Choroid plexus epithelial cell (primary cell): ENCODE results near the gene ERG.

Experiments
- DNase-seq: peaks from one replicate; pipeline ENCODE4 v3.0.0-alpha.2; 2010; ENCODE audit warnings: low read depth
- H3K4me3 ChIP-seq: 2 replicates; pipeline ENCODE4 v1.5.1; 2011; ENCODE audit warnings: low read depth, mild to moderate bottlenecking, control low read depth, low read length, moderate library complexity
- CTCF ChIP-seq: conservative IDR thresholded peaks from 2 replicates; pipeline ENCODE4 v1.5.1; 2011; ENCODE audit warnings: low read depth, mild to moderate bottlenecking, control low read depth, inconsistent platforms, low read length, moderate library complexity

The ERG gene

DNA sequence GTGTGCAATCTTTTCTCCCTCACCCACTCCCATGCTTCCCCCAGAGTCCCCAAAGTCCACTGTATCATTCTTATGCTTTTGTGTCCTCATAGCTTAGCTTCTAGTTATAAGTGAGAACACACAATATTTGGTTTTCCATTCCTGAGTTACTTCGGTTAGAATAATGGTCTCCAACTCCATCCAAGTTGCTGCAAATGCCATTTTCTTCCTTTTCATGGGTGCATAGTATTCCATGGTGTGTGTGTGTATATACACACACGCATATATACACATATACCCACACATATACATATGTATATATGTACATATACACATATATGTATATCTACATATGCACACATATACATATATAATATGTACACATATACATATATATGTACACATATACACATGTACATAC is 69.3 kb downstream of the ERG start:
- no peak for TF ChIP-seq CTCF
- no peak for DNase-seq
- no peak overlapping the region for H3K4me3 ChIP-seq

- TF ChIP-seq CTCF: no peak
- DNase-seq: no peak
- no peak overlapping the region for H3K4me3 ChIP-seq
Observed at GRCh38 chr21:38428211-38428610, 70.1 kb downstream of the ERG start.

DNA sequence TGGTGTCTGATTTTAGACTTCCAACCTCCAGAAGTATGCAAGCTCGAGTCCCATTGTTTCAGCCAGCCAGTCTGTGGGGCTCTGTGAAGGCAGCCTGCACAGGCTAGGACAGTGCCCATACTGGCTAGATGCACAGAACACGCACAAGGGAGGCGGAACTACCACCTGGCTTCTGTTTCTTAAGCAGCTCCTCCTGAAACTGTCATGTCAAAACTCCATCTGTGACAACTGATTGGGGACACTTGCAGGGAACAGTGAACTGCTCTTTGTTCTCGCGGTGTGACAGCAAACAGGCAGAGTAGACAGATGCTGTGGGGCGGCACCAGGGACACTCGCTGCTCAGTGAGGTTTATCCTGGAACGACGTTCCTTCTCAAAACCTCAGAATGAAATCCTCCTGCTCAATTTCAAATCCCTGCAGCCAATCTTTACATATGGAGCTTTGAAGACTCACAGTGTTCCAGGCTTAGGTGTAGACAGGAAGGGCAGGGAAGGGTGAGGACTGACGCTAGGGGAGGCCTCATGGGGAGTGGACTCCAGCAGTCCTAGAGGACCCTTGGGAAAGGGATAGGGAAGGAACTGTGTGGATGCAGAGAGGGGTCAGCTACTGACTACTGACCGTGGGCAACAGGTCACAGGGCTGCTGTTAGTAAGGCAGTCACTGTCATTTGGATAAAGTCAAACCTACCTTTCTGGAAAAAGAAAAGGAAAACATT is 73.8 kb downstream of the ERG start:
- no peak overlapping the region for H3K4me3 ChIP-seq
- no peak for TF ChIP-seq CTCF
- no peak for DNase-seq

DNA sequence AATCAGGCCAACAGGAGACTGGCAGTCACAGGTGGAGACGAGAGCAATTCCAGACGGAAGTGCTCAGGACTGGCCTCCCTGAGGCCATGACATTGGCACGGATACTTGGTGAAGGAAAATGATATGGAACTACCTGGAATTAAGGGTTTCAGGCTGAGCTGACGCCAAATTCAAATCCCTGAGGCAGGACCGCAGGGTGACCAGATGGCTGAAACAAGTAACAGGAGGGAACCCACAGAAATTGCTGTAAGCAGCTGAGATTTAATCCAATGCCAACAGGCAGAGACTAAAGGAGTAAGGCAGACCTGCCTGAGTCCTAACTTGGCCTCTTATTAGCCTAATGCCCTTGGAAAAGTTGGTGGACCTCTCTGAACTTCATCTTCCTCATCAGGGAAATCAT is 76.2 kb downstream of the ERG start:
- no peak for TF ChIP-seq CTCF
- DNase-seq: no peak
- no peak overlapping the region for H3K4me3 ChIP-seq

- no peak for TF ChIP-seq CTCF
- H3K4me3 ChIP-seq: no peak overlapping the region
- no peak for DNase-seq
Observed at GRCh38 chr21:38420140-38420539, 78.1 kb downstream of the ERG start.

DNA sequence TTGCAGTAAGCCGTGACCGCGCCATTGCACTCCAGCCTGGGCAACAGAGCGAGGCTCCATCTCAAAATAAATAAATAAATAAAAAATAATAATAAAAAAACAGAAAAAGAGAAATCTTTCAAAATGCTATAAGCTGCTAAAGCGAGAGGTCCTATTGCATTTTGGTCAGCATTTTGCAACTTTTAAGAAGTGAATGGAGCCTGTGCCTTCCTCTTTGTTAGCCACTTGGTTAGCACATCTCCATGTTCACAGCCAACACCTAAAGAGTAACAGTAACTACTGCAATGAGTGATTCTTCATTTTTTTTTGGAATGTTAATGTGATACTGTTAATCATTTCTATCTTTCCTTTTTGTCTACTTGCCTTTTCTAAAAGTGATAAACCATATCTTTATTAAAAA is 80.6 kb downstream of the ERG start:
- no peak for DNase-seq
- no peak for TF ChIP-seq CTCF
- H3K4me3 ChIP-seq: no peak overlapping the region

GRCh38 chr21:38416791-38417190 is 81.5 kb downstream of the ERG start:
- TF ChIP-seq CTCF: no peak

More at GRCh38 chr21:38416791-38417190, 81.5 kb downstream of the ERG start:
- H3K4me3 ChIP-seq: no peak overlapping the region
- DNase-seq: no peak
